Measurements from ENCODE around the gene SORCS2.

DNA sequence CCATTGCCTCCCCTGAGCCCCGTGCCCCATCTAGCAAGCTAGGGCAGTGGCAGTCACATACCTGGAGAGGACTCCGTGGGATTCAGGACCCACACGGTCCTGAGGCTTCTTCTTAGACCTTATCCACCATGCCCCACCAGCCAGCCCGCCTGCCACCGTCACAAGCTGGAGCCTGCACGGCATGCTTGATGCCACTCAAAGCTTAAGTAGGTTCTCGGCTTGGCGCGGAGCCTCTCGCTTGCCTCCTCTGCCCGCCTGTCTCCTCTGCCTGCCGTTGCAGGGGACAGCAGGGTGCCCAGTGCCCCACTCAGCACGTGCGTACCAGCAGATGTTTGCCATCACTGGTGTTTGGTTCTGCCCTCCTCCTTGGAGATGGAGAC lies 228.3 kb downstream of the SORCS2 start:
- no peak for TF ChIP-seq CTCF (IDR thresholded peaks at IDR 0.05)
- TF ChIP-seq POLR2A (IDR thresholded peaks at IDR 0.05) = no peak

Measured in uterus (tissue), 2 donors.